SW480 (cell line): Measurements from ENCODE around the gene ZBTB33.

Source experiments
- DNase-seq: peaks from one replicate; pipeline ENCODE4 v3.0.0-alpha.2; 2016; ENCODE audit warnings: low spot score

ZBTB33 gene

DNA sequence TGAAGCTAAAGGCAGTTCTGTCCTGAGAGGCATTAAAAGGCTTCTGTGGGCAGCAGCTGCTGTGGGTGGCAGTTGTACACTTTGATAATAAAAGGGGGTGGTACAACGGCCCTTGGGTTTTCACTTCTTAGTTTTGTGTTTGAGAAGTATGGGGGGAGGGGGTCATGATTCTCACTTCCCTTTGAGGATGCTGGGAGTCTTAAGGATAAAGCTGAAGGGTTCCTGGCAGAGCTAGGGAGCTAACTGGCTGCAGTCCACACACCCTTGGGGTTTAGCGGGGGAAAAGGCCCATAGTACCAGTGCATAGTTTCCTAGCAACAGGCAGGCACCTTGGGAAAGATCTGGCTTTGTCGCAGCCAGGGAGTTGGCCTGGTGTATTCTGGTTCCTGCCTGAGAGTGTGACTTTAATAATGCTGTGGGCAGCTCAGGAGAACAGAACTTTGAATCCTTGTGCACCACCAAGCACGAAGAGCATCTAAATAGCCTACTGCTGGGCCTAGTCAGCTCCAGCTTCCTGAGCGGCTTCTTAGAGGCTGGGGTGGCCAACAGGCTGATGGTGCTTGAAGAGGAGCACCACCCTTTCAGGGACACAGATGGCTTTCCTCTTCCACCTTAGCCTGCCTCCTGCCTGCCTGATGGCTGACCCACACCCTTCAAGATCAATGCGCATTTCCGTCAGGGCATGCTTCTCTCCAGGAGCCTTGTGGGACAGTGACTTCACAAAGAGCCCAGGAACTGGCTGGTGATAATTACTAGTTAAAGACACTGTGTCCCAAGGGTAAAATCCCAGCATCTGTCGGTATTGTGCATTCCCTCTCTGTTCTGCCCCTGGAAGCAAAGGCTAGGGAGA is 12.5 kb downstream of the ZBTB33 start:
- no peak for DNase-seq

DNA sequence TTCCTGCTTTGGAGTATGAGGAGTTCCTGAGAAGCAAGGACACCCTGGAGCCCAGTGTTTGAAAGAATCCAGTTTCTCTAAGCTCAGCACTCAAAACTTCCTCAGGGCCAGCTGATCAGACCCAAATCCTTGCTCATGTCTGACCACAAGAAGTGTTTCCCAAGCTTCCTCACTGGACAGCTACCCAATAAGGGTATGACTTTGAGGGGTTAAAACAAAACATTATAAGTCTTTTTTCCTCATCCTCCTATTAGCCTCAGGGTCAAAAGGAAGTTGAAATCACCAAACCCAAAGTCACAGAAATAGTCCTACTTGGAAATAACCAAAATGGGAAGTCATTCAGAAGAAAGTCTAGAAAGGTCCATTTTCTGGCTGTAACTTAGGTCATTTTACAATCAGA is 13.7 kb downstream of the ZBTB33 start:
- DNase-seq = no peak

DNA sequence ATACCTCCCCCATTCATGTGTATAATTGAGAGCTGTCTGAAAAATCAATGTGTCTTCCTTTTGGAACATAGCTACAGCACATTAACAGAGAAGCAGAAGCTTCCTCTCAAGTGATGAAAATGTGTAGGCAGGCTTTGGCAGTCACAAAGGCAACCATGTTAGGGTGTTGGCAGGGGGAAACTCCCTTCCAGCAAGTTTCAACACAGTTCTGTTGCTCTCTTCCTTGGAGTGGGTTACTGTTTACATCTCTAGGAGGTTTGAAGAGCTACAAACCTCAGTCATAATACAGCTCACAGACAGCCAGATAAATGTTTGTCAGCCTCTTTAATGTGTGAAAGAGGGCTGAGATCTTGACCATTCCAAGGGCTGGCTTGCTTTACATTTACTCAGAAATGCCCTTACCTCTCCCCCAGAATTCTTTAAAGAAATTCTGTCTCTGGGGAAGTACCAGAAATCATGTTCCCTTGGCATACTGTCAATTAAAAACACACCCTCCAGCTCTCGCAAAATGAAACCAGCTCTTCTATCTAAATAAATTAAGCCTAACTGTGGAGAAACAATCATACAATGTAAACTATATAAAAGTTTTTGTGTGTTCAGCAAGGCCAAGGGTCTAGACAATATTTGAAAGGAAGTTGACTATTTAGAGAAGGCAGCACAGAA is 18.9 kb downstream of the ZBTB33 start:
- no peak for DNase-seq

DNA sequence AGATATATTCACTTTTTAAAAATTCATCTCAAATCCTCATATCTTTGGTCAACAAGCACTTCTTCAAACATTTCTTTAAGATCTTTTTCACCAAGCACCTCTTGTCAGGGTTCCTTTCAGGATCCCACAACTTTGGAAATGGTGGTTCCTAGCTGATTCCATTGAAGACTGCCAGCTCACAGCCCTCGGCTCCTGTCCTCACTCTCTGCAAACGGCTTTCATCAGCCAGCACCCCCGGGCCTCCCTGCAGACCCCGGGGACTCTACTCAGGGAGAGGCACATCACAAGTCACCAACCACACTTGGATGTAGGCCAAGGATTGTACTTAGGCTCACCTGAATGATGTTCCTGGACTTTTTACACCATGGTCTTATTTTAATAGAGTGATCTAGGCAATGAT is 20.0 kb downstream of the ZBTB33 start:
- DNase-seq = no peak

DNA sequence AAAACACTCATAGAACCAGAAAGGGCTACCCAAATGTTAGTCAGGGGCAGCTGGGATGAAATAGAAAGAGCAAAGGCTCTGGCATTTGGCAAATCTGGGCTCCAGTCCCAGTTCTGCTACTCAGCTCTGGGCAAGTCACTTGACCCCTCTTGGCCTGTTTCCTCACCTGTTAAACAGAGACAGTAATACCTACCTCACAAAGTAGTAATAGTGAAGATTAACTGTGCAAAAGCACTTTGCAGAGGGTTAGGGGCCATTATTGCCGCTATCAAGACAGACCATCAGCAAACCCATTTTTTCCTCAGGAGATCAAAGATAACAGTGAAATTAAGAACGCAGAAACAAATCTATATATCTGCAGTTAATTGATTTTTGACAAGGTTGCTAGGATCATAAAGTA is 20.6 kb downstream of the ZBTB33 start:
- DNase-seq = no peak

DNA sequence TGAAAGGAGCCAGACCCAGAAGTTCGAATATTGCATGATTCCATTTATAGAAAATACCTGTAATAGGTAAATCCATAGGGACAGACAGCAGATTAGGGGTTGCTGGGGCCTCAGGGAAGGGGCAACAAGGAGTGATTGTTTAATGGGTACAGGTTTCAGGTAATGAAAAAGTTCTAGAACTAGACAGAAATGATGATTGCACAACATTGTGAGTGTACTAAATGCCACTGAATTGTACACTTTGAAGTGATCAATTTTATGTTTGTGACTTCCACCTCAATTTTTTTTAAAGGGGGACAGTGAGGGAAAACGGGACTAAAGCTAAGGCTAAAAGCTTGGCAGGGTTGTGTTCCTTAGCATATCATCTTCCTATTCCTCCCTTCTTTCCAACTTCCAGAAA is 23.5 kb downstream of the ZBTB33 start:
- DNase-seq = no peak

DNA sequence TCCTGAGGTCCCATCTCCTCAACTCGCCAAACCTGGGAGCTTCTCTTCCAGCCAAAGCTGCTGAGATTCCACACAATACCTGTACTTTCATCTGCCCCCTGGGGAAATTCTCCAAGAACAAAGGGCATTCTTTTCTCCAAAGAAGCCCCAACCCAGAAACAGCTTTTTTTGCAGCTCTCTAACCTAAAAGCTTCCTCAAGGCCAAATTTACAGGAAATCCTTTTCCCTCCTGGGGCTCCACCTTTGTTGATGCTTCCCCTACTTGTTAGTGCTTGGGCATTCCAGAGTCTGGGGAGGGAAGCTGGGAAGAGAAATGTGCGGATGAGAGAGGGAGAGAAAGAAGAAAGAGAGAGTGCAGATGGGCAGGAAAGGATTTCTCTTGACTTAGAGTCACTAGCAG is 24.3 kb downstream of the ZBTB33 start:
- DNase-seq = no peak

DNA sequence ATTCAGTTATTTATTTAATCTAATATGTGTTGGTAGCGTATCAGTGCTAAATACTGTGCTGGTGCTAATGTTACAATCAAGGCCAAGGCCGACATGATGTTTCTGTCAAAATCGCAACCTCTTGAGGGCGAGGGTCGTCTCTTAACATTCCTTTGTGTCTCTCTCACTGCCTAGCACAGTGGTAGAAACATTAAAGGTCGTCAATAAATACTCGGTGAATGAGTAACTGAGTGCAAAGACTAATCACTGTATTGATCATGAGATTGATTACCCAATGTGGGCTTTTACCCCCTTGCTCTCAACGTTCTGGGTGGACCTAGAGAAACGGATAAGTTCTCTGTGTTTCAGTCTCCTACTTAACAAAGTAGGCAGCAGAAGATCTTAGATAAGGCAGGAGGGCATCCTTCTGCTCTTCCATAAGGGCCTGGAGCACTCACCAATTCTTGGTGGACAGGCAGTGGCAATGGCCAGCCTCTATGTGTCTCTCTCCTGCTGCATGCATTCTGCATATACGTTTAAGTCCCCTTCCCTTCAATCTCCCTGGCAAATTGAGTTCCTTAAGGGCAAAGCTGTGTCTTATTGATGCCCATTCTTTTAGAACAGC is 30.5 kb downstream of the ZBTB33 start:
- no peak for DNase-seq

DNA sequence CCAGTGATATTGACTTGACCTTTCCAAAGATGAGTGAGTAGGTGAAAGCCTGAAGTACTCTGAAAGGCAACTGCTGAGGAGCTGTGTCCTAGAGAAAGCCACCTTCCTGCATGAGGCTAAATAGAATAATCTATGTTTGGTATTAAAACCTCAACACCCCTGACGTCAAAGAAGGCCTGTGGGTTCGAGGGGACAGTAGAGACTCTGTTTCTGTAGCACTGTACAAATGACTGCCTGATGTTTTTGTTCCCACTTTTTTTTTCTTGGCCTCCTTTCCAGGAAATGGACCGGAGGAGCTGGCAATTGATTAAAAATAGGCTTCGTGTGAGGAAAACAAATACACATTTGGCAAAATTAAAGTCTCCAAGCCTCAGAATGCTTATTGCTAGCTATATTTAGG is 31.1 kb downstream of the ZBTB33 start:
- DNase-seq = no peak

DNA sequence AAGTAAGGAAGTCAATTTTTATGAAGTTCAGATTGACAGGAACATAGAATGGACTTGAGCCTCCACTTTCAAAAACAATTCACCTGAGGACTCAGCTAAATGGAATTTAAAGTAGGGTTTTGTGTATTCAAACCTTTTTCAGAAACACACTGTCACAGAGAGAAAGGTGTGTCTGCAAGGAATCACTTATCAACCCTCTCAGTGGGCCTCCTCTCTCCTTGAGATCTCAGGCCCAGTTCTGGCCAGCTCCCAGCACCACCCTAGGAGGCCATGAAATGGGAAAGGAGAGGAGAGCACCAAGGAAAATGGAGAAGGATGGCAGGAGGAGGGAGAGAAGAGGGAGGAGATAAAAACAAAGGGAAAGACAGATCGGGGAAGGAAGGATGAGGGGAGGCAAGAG is 32.1 kb downstream of the ZBTB33 start:
- DNase-seq = no peak

DNA sequence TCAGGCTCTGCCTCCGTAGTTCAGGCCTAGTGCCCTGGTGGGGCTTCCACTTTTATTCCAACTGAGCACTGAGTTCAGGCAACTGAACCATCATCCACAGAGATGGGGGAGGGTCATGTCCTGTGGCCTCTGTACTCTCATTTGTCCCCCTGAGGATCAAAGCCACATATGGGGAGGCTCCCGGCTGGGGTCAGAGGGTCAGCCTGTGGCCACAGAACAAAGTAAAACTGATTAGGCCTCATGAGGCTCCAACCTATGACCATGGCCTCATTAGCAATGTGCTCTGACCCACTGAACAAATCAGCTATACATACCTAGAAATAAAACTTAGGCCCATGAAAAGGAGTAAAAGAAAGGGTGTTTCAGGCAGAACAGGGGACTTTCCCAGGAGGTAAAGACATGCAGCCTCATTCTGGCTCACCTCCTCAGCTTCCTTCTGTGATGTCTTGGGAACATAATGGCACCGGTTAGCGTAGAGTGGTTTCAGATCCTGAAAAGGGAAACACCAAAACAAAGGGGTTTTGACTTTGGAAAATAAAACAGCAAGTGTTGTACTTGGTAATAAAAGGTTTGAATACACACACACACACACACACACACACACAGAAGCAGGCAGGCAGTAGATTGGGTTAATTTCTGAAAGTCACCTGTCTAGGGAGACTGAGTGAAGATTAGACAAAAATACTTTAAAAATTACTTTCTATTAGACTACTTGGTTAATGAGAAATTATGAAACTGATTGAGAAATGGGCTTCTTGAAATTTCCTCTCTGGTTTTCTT is 36.3 kb downstream of the ZBTB33 start:
- DNase-seq = no peak

DNA sequence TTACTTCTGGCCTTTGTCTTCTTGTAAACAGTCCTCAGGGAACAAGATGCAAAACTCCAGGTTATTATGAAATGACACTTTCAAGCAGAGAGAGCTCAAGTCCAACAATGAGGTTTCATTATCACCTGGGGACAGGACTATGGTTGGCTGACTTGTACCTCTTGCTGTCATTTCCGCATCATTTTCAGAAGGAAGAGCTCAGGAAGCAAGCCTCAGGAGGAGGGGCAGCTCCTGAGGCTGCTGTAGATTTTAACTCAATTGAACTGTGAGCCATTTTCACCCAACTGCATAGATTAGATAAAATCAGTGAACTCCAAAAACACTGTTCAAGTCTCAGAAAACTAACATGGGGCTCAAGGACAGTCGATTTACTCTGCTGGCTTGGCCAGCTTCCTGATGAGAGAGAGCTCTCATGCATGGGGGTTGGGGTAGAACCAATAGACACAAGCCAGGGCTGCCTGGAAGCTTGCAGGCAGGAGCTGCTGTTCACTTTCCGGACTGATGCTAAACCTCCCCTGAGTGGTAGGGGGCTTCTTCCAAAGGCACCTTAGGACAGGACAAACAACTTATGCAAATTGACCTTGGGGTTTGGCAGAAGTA is 37.0 kb downstream of the ZBTB33 start:
- DNase-seq = no peak

DNA sequence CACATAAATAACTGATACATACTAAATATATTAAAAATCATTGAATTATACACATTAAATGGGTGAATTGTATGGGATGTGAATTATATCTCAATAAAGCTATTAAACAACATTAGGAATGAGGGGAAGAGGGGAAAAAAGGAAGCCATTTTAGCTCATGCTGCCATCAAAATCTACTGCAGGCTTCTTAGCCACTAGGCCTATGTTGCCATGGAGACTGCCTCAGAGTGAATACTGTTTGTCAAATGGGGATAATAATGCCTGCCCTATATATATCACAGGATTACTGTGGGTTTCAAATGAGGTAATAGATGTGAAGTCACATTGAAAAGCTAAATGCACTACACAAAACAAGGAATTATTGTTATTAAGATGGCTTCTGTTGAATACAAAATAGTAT is 39.5 kb downstream of the ZBTB33 start:
- no peak for DNase-seq

DNA sequence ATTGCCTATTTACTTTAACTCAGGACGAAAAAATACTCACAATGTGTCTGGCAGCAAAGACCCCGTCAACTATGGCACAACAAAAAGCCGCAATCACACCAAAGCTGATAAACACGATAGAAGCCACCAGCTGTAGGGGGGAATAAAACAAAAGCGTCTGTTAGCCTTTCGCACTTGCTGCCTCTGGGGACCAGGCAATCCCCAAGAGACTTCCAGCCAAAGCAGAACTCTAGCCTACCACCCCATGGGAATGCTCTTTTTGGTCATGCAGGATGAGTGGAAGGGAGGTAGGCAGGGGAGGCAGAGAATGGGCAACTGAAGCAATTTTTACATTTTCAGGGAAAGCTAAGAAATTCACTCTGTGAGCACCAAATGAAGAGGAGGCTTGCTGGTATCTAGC is 40.6 kb downstream of the ZBTB33 start:
- no peak for DNase-seq

DNA sequence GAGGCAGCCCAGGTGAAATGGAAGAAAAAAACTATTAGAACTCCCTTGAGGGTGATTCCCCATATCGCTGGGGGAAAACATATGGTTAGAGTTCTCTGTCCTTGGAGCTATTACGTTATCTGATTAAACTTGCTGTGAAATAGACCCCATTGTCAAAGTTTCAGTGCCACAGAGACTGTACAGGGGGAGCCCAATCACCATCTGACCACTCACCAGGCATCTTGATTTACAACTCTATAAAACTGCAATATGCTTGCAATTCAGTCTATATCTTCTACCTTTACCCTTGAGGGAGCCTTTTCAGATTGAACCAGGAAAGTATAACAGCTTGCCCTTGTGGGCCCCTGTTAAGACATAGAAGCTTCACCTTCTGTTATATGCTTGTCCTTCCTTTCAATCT is 42.4 kb downstream of the ZBTB33 start:
- DNase-seq = no peak

DNA sequence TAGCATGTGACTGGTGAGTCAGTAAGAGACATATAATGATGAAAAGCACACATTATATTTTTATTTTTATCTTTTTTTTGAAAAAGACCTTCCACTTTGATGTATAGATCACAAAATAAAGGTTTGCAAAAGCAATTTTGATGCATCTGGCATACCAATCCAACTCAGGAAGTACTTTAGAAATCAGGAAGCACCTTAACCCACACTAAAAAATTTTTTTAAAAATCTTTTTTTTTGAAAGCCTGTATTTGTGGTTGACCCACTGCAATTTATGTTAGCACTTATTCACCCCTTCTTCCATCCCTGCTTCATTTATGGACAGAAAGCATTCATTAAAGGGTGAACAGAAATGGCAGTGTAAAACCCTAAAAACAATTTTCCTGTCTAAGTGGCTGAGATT is 44.0 kb downstream of the ZBTB33 start:
- DNase-seq = no peak

DNA sequence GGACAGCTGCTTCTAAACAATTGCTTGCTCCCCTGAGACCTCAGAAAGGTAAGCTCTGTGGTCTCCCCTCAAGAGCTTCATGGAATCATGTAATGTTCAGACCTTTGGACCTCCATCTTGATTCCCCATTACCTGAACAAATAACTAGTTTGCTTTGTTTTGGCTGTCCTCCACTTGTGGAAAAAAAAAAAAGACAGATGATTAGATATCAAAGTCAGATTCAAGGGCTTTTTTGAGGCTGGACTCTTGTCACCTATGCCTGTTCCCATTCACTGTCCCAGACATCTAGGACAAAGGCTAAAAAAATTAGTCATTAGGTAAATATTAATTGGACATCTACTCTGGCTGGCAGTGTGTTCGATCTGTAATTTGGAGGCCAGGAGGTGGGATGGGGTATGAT is 47.3 kb downstream of the ZBTB33 start:
- no peak for DNase-seq

DNA sequence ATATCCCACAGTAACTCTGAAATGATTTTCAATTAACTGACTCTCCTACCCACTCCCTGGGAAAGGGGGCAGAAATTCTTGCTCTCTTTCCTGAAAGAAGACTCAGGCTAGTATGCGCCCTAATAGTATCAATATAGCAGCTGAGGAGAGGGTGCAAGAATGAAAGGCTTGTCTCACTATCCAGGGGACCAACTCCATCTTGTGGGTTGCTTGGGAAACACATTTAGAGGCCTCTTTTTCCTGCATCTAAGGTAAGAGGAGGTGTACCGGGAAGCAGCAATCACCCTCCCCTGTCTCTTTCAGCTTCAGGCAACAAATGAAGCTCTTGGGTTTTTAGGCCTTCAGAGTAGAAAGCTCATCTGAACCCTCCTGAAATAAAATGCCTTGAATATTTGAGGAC is 49.3 kb downstream of the ZBTB33 start:
- peak; percentile 20 for DNase-seq

DNA sequence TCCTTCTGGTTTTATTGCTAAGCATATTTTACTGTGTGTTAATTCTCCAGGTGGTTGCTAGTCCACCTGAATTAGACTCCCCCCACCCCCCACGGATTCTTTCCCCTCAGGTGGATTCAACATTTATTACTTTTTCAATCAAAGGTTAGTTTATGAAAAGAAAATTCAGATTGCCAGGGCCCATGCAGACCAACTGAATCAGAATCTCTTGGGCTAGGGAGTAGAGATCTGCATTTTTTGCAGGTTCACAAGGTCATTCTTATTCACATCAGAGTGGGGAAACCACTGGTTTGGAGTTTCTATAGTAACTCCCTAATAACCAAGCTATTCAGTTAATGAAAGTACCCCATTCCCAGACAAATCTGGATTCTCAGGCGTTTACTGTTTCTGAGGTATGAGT is 50.9 kb downstream of the ZBTB33 start:
- DNase-seq = no peak

DNA sequence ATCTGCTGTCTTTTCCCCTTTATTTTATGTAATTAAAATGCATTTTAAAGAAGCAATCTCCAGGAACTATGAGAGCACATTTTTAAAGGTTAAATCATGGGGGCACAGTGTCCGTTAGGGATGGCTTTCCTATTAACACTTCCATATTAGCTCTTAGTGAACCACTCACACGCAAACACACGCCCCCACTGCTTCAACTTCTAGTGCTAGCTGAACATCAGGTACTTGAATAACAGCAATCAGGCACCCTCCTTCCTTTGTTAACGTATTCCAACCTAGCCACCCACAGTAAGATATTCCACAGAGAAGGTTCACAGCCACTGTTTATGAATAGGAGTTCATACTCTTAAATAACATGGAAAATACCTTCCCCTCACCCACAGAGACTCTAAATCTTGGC is 51.3 kb downstream of the ZBTB33 start:
- no peak for DNase-seq

DNA sequence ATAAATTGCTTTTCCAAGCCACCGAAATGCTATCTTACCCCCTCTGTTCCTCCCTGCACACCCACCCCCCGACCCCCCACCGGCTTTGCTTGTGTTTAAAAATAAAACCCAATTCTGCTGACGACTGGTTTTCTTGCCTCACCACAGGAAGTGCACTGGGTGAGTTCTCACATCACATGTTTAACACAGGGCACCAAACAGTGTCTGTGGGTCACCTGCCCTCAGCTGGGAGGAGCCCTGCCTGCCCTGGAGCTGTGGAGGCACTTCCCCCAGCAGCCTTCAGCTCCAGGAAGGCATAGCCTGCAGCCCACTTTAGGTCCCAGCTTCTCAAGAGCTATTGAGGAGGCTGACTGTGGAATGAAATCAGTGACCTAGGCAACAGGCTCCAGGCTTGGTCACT is 51.8 kb downstream of the ZBTB33 start:
- peak; percentile 36 for DNase-seq

DNA sequence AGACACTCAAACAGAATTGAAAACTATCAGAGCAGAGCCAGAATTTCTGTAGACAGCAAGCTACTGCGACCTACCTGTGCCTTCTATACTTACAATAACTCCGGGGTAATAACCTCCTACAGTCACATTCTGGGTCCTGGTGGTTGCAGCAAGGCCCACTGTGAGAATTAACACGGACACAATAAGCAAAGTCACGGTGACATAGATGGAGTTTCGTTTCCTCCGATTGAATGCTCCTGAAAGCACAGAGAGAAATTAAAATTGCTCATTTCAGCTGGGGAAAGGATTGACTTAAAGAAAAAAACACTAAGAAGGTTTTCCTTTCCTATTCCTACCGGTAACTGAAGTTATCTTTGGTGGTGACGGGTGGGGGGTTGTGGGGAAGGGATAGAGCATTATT is 53.6 kb downstream of the ZBTB33 start:
- DNase-seq = no peak
